Right atrium auricular region (tissue), 2 donors: ENCODE data around the gene ARNT2. TPM values are rescaled to one million over a fixed set of nuclear protein-coding genes. Genes with fewer than 3 reads are reported as not detected.

ENCODE experiments used
- DNase-seq: peaks from one replicate; pipeline ENCODE4 v3.0.0-alpha.2; 2019; ENCODE audit warnings: low spot score
- H3K27ac ChIP-seq, 2 donors: fragments of 200-600 bp; sonication (generic); 1 replicate in 1 of 2; 2 replicates in 1 of 2; pipeline ENCODE4 v1.5.1; 2016 to 2019
- H3K27me3 ChIP-seq, 2 donors: fragments of 200-600 bp; sonication (generic); one replicate each; pipeline versions ENCODE4 v1.5.1 to v1.6.0; 2017 to 2019
- H3K36me3 ChIP-seq: fragments of 200-600 bp; sonication (generic); one replicate; pipeline ENCODE4 v1.5.1; 2016
- H3K4me1 ChIP-seq, 2 donors: fragments of 200-600 bp; sonication (generic); one replicate each; pipeline versions ENCODE4 v1.5.1 to v1.6.0; 2017 to 2019
- H3K4me3 ChIP-seq, 2 donors: fragments of 200-600 bp; sonication (generic); 1 replicate in 1 of 2; 2 replicates in 1 of 2; pipeline ENCODE4 v1.5.1; 2017 to 2019; ENCODE audit warnings: mild to moderate bottlenecking in 1 of 2, moderate library complexity in 1 of 2
- H3K9me3 ChIP-seq, 2 donors: fragments of 200-600 bp; sonication (generic); one replicate each; pipeline ENCODE4 v1.5.1; 2019
- CTCF ChIP-seq, 2 donors: fragments of 200-600 bp; sonication (generic); IDR thresholded peaks; one replicate each; pipeline ENCODE4 v1.5.1; 2019; ENCODE audit warnings: antibody characterized with exemption in 2 of 2
- total RNA-seq, 2 donors: library from RNA; depleted of rRNA; stranded (reverse); fragments of >200 nt; gene quantifications; one replicate each; pipeline ENCODE4 v1.1.0, GENCODE V29; 2016

ARNT2 gene
- total RNA-seq, 2 donors from 2014 or later: 4.8 to 8.4 TPM

DNA sequence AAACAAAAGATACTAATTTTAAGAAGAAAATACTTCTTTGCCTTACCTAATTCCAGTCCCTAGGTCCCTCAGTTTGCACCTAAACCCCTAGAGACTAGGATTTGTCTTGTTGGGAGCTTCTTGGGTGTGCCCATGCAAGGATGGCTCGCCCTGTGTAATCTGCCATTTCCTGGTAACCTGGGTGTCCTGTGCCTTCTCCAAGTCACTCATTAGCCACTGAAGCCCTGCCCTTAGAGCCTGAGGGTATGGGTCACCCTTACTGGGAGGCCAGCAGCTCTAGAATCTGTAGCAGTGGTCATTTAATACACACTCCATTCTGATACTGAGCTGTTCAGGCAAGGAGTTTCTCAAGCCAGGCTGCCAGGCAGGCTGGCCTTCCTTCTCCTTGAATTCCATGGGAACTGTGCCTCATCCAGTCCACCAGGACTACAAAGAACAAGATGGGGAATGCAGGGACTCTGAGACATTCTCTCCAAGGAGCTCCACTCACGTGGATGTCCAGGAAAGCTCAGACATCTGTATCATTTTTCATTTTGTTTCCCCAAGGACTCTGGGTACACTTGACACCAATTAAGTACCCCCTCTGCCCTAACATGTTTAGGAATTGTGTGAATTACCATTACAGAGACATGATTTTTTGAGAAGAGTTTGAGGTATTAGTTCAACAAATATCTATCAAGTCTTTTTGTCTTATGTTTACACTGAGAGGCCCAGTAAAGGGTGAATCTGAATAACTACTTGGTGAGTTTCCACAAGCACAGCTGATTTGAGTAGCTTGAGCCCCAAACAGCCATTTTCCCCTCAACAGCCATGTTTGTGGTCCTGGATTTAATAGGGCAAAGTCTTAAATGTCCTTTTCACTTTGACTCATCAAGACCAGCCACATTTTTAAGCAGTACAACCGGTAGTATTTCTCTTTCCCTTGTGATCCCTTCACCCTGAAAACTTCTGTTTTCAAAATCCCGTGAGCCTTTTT, 52.6 kb downstream of the ARNT2 start:
- TF ChIP-seq CTCF (IDR thresholded peaks at IDR 0.05): no peak
- no peak for DNase-seq
- H3K27ac ChIP-seq: no peak overlapping the region
- no peak overlapping the region for H3K4me3 ChIP-seq
- peaks cover 0 to 5% of the 10 kb centered on the region in 2 donors for H3K4me1 ChIP-seq
- no peaks in the 10 kb centered on the region for H3K36me3 ChIP-seq
- H3K27me3 ChIP-seq: no peaks in the 10 kb centered on the region
- no peaks in the 10 kb centered on the region for H3K9me3 ChIP-seq

DNA sequence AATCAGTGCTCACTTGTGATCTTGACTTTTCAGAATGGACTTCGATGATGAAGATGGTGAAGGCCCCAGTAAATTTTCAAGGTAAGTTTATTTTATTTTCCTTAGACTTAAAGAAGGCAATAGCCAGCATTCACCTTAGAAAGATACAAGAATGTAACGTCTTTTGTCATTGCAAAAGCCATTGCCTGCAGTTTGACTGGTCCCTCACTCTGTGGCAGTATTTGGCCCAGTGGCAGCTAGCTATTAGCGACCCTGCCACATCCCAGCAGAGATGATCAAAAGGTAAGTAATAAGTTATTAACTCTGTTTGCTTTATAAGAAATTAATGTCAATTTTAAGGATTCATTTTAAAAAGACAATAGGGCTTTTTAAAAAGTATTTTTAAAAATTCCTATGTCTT, 53.7 kb downstream of the ARNT2 start:
- no peaks in the 10 kb centered on the region for H3K36me3 ChIP-seq

GRCh38 chr15:80458580-80458979, 54.4 kb downstream of the ARNT2 start:
- H3K27ac ChIP-seq: no peak overlapping the region
- no peaks in the 10 kb centered on the region for H3K27me3 ChIP-seq
- H3K9me3 ChIP-seq: no peaks in the 10 kb centered on the region
- peaks cover 0 to 6% of the 10 kb centered on the region in 2 donors for H3K4me1 ChIP-seq
- TF ChIP-seq CTCF (IDR thresholded peaks at IDR 0.05): no peak
- H3K4me3 ChIP-seq: no peak overlapping the region
- DNase-seq: no peak
- no peaks in the 10 kb centered on the region for H3K36me3 ChIP-seq

More for the DNA sequence above, 53.7 kb downstream of the ARNT2 start:
- no peak for DNase-seq
- no peak for TF ChIP-seq CTCF (IDR thresholded peaks at IDR 0.05)
- peaks cover 0 to 6% of the 10 kb centered on the region in 2 donors for H3K4me1 ChIP-seq
- no peak overlapping the region for H3K4me3 ChIP-seq
- no peaks in the 10 kb centered on the region for H3K9me3 ChIP-seq
- no peak overlapping the region for H3K27ac ChIP-seq
- H3K27me3 ChIP-seq: no peaks in the 10 kb centered on the region

- no peaks in the 10 kb centered on the region for H3K27me3 ChIP-seq
- no peak for TF ChIP-seq CTCF (IDR thresholded peaks at IDR 0.05)
- no peak overlapping the region for H3K27ac ChIP-seq
- no peak for DNase-seq
- peaks cover 0 to 6% of the 10 kb centered on the region in 2 donors for H3K4me1 ChIP-seq
- no peaks in the 10 kb centered on the region for H3K9me3 ChIP-seq
- H3K36me3 ChIP-seq: no peaks in the 10 kb centered on the region
- H3K4me3 ChIP-seq: no peak overlapping the region
Measured at GRCh38 chr15:80459380-80459779, 55.2 kb downstream of the ARNT2 start.

DNA sequence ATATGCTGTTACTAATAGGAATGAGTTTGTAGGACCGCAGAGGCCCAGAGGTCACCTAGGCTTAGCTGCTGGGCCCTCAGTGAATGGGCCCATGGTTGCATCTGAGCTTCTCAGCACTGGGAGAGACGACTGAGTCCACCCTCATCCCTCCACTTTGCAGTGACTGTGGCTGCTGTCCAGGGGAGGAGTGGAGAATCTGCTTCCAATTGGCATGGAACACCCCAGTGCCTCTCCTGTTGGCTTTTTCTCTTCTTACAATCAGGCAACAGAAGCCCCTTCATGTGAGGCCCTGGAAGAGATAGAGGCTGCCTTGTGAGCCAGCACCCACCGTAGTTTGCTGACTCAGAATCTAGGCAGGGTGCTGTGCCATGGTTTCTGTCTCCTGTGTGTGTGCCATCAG, 55.6 kb downstream of the ARNT2 start:
- Histone ChIP-seq H3K27ac (no peak overlapping the region), H3K27me3 (no peaks in the 10 kb centered on the region), H3K36me3 (no peaks in the 10 kb centered on the region), H3K4me1 (peaks cover 0 to 6% of the 10 kb centered on the region in 2 donors), H3K9me3 (no peaks in the 10 kb centered on the region), H3K4me3 (no peak overlapping the region)
- no peak for TF ChIP-seq CTCF (IDR thresholded peaks at IDR 0.05)
- no peak for DNase-seq
